Measurements from ENCODE around the gene ORMDL2. TPM values are rescaled to one million over a fixed set of nuclear protein-coding genes. Genes with fewer than 3 reads are reported as not detected.
A peak's percentile ranks its signal among the peaks of the same experiment; 100 is the strongest.

ORMDL2 gene
- total RNA-seq, 6 donors from 2014 or later = 9.4 to 62.9 (median 20.2) TPM

DNA sequence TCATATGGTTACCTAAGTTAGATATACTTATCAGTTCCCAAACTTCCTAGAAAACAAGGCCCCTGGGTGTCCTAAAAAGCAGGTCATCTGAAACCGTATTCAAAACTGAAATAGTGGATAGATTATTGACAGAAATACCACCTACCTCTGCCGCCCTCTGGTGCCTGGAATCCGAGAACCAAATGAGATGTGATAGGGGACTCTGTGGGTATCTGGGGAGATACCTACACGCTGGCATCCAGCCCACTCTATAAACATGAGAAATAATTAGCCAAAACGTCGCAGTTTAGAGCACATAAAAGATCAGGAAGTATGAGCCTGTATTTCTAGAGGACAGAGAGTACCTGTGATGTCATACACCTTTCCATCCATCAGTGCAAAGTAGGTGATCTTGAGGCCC is 4.4 kb downstream of the ORMDL2 start:
- DNase-seq = no peak
- Histone ChIP-seq H3K27ac (no peak overlapping the region), H3K9me3 (no peaks in the 10 kb centered on the region), H3K27me3 (no peaks in the 10 kb centered on the region), H3K4me1 (peaks cover 24 to 41% (median 34%) of the 10 kb centered on the region in 4 donors), H3K4me3 (no peak overlapping the region), H3K36me3 (peaks cover 19 to 42% (median 31%) of the 10 kb centered on the region in 4 donors)
- no peak for TF ChIP-seq EP300 (IDR thresholded peaks at IDR 0.05)
- TF ChIP-seq POLR2AphosphoS5 (IDR thresholded peaks at IDR 0.05) = no peak
- TF ChIP-seq, protein P1, sequence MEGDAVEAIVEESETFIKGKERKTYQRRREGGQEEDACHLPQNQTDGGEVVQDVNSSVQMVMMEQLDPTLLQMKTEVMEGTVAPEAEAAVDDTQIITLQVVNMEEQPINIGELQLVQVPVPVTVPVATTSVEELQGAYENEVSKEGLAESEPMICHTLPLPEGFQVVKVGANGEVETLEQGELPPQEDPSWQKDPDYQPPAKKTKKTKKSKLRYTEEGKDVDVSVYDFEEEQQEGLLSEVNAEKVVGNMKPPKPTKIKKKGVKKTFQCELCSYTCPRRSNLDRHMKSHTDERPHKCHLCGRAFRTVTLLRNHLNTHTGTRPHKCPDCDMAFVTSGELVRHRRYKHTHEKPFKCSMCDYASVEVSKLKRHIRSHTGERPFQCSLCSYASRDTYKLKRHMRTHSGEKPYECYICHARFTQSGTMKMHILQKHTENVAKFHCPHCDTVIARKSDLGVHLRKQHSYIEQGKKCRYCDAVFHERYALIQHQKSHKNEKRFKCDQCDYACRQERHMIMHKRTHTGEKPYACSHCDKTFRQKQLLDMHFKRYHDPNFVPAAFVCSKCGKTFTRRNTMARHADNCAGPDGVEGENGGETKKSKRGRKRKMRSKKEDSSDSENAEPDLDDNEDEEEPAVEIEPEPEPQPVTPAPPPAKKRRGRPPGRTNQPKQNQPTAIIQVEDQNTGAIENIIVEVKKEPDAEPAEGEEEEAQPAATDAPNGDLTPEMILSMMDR (IDR thresholded peaks at IDR 0.05) = no peak
- no peak for TF ChIP-seq POLR2A (IDR thresholded peaks at IDR 0.05)
- WGBS, 2 donors = 48% methylated on average over 6 of the region's 6 CpGs
- no peak for ATAC-seq (ENCODE audit: low FRiP score in 2 of 2)

- Histone ChIP-seq H3K4me1 (peaks cover 35 to 51% (median 44%) of the 10 kb centered on the region in 4 donors), H3K4me3 (no peak overlapping the region), H3K27me3 (no peaks in the 10 kb centered on the region), H3K36me3 (peaks cover 19 to 42% (median 31%) of the 10 kb centered on the region in 4 donors), H3K27ac (peak overlapping the region in 1 of 4 donors; percentile 12), H3K9me3 (no peaks in the 10 kb centered on the region)
- ATAC-seq (ENCODE audit: low FRiP score in 2 of 2) = no peak
- no peak for DNase-seq
- TF ChIP-seq POLR2A (IDR thresholded peaks at IDR 0.05) (no peak), POLR2AphosphoS5 (IDR thresholded peaks at IDR 0.05) (no peak), EP300 (IDR thresholded peaks at IDR 0.05) (no peak)
- TF ChIP-seq, protein P1 (IDR thresholded peaks at IDR 0.05) = no peak
- 74 to 85% methylated on average over 4 of the region's 4 CpGs for WGBS, 2 donors
Measured at GRCh38 chr12:55823419-55823818, 5.6 kb downstream of the ORMDL2 start.

GRCh38 chr12:55824726-55825125 is 6.9 kb downstream of the ORMDL2 start:
- Histone ChIP-seq H3K27ac (peak overlapping the region in 1 of 4 donors; percentile 10), H3K9me3 (no peaks in the 10 kb centered on the region), H3K27me3 (no peaks in the 10 kb centered on the region), H3K4me1 (peaks cover 33 to 52% (median 42%) of the 10 kb centered on the region in 4 donors), H3K36me3 (peaks cover 19 to 35% (median 29%) of the 10 kb centered on the region in 4 donors), H3K4me3 (no peak overlapping the region)
- TF ChIP-seq POLR2AphosphoS5 (IDR thresholded peaks at IDR 0.05) (no peak), EP300 (IDR thresholded peaks at IDR 0.05) (no peak), POLR2A (IDR thresholded peaks at IDR 0.05) (no peak)
- TF ChIP-seq, protein P1 (IDR thresholded peaks at IDR 0.05) = no peak
- DNase-seq = no peak
- ATAC-seq (ENCODE audit: low FRiP score in 2 of 2) = no peak
- 77 to 88% methylated on average over 5 of the region's 5 CpGs for WGBS, 2 donors

GRCh38 chr12:55827806-55828205 is 10.0 kb downstream of the ORMDL2 start:
- H3K4me1 ChIP-seq = peaks cover 48 to 65% (median 53%) of the 10 kb centered on the region in 4 donors
- H3K4me3 ChIP-seq = peak overlapping the region in 1 of 4 donors; percentile 9

More at GRCh38 chr12:55827806-55828205, 10.0 kb downstream of the ORMDL2 start:
- ATAC-seq (ENCODE audit: low FRiP score in 2 of 2) = no peak
- Histone ChIP-seq H3K27ac (peak overlapping the region in 2 of 4 donors; percentile 40 to 80), H3K9me3 (no peaks in the 10 kb centered on the region), H3K27me3 (no peaks in the 10 kb centered on the region), H3K36me3 (peaks cover 0 to 5% (median 2%) of the 10 kb centered on the region in 4 donors)
- TF ChIP-seq POLR2A (IDR thresholded peaks at IDR 0.05) (no peak), POLR2AphosphoS5 (IDR thresholded peaks at IDR 0.05) (no peak), EP300 (IDR thresholded peaks at IDR 0.05) (no peak)
- TF ChIP-seq, protein P1 (IDR thresholded peaks at IDR 0.05) = no peak
- DNase-seq = no peak
- 92 to 94% methylated on average over 15 of the region's 15 CpGs for WGBS, 2 donors

Measured in upper lobe of left lung (tissue), 6 donors.